ENCODE results near the gene SFXN2.
"Not testable (repeated sequence)": the region's sequence is repeated elsewhere in the genome, so short reads cannot be mapped to it uniquely, and the experiment has no call there.

Gene SFXN2

DNA sequence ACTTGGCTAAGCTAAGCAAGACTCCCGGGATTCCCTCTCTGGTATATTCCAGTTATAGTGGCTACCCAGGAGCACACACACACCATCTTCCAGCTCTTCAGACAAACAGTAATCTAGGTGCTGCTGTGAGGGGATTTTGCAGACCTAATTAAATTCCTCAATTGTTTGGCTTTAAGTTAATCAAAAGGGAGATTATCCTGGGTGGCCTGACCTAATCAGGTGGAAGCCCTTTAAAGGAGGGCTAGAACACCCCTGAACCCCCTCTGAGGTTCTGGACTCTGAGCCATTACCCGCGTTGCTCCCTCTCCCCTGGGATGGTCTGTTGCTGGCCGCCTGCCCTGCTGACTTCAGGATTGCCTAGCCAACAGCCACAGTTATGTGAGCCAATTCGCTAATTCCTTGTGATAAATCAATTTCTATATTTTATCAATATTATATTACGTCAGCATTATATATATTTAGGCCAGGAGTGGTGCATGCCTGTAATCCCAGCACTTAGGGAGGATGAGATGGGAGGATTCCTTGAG is 6.4 kb downstream of the SFXN2 start:
- DNase-seq (ENCODE audit: low spot score) = no peak

DNA sequence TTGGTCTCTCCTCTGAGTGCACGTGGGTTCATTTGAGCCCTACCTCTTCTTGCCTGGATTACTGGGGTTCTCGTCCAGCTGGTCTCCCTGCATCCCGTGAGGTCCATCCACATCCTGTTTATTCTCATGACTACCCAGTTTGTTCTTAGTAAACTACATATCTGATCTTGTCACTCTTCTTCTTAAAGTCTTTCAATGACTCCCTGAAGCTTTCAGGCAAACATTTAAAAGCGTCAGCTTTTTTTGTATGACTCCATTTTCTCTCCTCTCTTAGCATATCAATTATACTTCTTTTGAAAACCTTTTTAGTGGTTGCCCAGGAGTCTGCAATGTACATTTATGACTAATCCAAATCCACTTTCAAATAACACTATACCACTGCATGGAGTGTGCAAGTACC is 7.5 kb downstream of the SFXN2 start:
- DNase-seq (ENCODE audit: low spot score) = no peak

DNA sequence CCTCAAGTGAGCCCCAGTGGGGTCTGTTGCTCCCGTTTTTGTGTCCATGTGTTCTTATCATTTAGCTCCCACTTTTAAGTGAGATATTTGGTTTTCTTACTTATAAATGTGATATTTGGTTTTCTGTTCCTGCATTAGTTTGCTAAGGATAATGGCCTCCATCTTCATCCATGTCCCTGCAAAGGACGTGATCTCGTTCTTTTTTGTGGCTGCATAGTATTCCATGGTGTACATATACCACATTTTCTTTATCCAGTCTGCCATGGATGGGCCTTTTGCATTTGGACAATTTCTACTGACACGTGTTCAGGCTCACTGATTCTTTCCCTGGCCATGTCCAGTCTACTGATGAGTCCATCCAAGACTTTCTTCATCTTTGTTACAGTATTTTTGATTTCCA is 9.6 kb downstream of the SFXN2 start:
- no peak for DNase-seq (ENCODE audit: low spot score)

DNA sequence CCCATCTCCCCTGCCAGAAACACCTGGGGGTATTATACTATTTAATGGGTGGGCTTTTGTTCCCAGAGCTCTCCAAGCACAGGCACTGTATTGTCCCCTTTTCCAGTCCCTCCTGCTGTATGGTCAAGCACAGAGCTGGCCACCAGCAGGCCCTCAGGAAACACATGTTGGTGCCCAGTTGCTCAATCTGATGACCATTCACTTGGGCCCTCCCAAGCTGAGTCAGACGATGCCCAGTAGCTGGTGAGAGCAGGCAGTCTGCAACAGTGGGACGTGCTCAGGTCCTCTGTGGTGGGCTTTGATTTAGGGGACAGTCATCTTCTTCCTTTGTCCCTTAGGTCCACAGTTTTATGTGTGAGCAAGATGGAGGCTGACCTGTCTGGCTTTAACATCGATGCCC is 11.8 kb downstream of the SFXN2 start:
- no peak for DNase-seq (ENCODE audit: low spot score)

DNA sequence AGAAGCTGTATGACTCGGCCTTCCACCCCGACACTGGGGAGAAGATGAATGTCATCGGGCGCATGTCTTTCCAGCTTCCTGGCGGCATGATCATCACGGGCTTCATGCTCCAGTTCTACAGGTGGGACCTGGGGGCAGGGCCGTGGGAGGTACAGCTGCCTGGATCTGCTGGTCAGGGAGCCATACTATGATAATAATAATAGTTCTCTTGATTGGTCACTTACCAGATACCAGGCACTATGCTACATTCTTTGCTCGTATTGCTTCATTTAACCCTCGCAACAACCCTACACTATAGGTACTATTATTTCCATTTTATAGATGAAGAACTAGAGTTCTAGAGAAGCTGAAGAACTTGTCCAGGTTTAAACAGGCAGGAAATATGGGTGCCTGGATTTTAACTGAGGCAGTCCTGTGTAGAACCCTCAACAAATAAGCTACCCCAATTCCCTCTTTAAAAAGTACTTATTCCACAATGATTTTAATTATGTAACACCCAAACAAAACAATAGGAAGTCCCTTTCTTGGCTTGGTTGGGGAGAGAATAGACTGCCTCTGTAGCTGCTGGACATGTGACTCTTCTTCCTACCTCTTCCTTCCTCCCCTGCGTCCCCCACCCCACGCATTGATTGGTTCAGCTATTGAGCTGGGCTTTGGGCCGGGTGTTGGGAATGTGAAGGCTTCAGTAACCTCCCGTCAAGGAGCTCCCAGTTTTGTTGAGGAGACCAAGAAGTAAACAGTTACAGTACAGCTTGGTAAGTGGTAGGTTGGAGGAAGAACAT is 12.8 kb downstream of the SFXN2 start:
- no peak for DNase-seq (ENCODE audit: low spot score)

DNA sequence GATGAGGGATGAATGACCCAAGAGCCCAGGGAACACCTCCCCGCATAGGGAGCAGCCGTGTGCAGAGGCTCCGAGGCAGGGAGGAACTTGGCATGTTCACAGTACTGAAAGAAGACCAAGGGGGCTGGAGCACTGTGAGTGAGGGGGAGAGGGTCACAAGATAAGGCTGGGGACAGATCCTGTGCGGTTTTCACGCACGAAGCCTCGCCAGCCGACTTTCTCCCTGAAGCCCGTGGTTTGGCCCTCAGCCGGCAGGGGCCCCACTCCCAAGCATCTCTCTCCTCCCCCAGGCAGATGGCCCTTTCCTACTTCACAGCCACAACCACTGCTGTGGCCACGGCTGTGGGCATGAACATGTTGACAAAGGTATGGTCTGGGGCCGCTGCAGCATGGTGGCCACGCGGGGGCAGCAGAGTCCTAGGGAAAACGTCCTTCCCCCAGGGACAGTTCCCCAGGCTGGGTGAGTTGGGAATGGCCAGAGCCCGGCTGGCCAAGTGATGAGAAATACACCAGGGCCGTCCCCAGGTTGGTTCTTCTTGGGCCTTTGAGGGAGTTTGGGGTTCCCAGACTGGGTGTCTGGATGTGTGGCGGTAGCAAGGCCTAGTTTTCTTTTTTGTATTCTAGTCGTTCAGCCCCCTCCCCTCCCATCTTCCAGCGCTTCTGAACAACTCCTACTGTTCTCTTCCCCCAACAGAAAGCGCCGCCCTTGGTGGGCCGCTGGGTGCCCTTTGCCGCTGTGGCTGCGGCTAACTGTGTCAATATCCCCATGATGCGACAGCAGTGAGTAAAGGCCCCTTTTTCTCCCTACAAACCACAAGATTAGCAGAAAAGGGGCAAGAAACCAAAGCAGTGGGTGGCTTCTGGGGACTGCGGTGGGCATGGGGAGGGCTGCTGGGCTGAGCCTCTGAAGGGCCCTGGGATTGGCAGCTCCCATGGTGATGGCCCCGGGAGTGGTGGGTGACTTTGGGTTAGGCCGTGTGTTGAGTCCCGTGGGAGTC is 14.9 kb downstream of the SFXN2 start:
- DNase-seq (ENCODE audit: low spot score) = peak; percentile 70

DNA sequence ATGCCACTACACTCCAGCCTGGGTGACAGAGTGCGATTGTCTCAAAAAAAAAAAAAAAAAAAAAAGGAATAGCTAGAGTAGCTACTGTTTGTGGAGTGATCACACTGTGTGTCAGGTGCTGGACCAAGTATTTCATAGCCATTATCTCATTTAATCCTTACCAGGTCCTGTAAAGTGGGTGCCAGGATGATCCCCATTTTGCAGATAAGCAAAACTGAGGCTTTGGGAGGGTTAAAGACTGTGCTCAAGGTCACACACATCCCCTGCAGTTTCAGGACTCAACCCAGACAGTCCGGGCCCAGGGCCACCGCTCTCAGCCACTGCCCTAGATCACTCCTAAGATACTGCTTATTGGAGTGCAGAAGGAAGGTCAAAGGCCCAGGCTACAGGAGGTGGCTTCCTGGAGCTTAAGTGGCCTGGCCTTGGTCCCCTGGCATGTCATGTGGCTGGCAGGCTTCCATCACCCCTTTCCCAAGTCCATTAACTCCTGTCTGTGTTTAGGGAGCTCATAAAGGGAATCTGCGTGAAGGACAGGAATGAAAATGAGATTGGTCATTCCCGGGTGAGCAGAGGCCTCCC is 16.9 kb downstream of the SFXN2 start:
- no peak for DNase-seq (ENCODE audit: low spot score)

DNA sequence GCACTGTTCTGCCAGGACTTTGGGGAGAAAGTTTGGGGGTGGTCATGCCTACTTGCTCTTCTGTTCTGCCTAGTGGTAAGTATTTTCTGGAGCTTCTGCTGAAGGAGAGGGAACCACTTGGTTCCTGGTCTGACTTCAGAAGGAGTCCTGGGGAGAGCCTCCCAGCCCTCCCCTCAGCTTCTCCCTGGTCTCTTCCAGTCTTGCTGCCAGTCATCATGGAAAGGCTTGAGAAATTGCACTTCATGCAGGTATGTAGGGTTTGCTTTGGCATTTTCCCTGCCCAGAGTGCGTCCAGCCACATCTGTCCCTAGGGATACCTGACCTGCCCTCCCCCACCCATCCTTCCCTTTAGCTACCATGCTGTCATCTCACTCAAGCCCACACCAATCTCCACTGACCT is 18.2 kb downstream of the SFXN2 start:
- DNase-seq (ENCODE audit: low spot score) = no peak

DNA sequence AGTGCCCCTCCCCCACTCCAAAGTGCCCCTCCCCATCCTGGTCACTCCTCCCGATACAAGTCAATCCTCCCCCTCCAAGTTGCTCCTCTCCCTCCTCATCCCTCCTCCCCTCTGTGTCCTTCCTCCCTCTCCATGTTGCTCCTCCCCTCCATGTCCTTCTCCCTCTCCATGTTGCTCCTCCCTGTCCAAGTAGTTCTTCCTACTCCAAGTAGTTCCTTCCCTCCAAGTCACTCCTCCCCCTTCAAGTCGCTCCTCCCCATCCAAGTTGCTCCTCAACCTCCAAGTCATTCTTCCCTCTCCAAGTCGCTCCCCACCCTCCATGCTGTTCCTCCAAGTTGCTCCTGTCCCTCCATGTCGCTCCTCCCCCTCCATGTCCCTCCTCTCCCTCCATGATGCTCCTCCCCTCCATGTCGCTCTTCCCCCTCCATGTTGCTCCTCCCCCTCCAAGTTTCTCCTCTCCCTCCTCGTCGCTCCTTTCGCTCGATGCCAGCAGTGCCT is 20.7 kb downstream of the SFXN2 start:
- DNase-seq (ENCODE audit: low spot score) = no peak

DNA sequence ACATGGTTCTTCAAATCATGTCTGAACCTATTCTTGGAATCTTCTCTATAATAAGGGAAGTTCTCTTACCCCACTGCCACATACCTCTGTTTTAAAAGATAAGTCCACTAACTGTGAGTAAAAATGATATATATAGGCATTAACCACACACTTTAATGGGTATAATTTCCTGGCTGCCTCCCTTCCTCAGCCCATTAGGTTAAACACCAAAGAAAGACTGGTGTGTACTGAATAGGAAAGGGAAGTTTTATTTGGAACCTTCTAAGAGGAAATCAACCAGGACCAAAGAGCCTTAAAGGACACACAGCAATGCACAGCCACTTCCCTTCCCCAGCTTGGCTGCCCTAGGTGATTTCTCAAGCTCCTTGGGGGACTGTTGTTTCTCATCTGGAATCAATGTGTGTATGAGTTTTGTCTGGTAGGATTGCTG is 24.3 kb downstream of the SFXN2 start:
- DNase-seq (ENCODE audit: low spot score) = no peak

DNA sequence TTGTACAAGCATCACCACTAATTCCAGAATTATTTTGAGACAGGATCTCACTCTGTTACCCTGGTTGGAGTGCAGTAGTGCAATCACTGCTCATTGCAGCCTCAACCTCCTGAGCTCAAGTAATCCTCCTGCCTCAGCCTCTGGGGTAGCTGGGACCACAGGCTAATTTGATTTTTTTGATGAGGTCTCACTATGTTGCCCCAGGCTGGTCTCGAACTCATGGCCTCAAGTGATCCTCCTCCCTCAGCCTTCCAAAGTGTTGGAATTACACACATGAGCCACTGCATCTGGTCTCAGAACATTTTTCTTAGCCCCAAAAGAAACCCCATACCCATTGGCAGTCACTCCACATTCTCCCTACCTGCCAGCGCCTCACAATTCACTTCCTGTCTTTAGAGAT is 25.8 kb downstream of the SFXN2 start:
- DNase-seq (ENCODE audit: low spot score) = no peak

DNA sequence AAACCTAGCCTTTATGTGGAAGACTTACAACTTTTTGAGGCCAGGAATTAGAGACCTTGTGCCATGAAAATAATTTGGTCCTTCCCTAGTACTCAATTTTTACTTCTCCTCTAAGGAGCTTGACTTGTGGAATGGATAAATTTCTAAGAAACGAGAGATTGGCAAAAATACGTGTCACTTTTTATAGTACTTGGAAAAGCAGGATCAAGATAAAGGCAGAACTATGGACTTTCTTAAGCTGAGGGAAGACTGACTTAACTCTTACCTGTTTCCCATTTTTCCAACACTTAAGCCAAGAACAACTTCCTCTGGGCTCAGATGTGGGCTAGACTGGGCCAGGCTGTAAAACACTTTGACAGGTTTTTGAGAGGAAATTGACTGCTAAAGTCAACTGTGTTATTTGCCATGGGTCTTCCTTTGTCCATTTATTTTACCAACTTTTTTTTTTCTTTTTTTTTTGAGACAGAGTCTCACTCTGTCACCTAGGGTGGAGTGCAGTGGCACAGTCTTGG is 27.3 kb downstream of the SFXN2 start:
- DNase-seq (ENCODE audit: low spot score) = no peak

DNA sequence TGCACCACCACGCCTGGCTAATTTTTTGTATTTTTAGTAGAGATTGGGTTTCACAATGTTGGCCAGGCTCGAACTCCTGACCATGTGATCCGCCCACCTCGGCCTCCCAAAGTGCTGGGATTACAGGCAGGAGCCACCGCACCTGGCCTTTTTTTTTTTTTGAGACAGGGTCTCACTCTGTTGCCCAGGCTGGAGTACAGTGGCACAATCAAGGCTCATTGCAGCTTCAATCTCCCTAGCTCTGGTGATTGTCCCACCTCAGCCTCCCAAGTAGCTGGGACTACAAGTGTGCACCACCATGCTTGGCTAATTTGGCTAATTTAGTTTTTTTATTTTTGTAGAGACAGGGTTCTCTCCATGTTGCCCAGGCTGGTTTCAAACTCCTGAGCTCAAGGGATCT is 27.9 kb downstream of the SFXN2 start:
- not testable (repeated sequence) for DNase-seq (ENCODE audit: low spot score)

DNA sequence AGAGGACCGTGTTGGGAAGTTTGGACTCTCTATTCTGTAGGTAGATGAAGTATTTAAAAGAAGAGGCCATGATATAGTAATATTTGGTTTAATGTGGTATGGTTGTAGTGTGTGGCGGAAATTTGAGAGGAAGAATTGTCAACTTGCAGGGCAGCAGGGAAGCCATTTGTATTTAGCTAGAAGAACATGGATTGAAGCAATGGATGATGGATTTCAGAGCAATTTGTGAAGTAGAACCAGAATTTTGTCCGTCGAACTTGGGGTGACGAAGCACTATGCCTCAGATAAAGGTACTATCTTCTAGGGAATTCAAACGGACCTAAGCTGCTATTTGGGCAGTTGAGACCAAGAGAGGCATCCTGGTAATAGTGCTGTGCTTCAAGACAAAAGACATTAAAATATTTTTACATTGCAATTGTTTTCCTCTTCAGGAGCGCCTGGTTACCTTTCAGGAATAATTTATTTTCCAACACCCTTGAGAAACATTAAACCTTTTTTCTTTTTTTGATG is 28.7 kb downstream of the SFXN2 start:
- DNase-seq (ENCODE audit: low spot score) = no peak

DNA sequence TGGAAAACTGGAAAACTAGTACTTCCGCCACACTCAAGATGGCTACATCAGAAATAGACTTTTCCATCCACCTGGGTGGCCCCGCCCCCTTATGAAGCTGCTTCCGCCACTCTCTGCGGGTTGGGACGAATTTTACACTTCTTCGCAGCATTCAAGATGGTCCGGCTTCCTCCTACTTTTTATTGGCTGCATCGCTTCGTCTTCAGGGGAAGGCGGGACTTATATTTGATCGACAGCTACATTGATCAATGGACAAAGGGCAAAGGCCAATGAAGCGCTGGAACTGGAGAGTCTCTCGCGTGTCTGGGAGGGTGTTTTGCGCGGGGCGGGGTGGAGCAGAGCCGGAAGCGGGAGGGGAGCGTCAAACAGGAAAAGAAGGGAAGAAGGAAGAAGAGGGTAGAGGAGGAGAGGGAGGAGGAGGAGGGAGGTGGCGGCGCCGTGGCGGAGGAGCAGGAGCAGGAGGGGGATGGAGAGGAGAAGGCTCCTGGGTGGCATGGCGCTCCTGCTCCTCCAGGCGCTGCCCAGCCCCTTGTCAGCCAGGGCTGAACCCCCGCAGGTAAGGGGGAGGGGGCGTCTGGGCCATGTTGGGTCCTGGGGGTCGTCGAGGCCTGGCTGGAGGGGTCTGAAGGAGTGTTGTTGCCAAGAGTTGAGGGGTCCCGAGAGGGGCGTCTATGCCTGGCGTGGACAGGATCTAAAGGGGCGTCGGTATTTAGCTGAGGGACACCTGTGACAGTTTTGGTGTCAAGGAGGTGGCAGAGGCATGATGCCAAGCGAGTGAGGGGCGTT is 29.3 kb downstream of the SFXN2 start, which contains the start of gene WBP1L:
Gene WBP1L (plus strand): TSS at position 361 of the 786 bp plus-strand sequence. CDS start 106 bp downstream, at position 467.
- peak; percentile 74 for DNase-seq (ENCODE audit: low spot score)

DNA sequence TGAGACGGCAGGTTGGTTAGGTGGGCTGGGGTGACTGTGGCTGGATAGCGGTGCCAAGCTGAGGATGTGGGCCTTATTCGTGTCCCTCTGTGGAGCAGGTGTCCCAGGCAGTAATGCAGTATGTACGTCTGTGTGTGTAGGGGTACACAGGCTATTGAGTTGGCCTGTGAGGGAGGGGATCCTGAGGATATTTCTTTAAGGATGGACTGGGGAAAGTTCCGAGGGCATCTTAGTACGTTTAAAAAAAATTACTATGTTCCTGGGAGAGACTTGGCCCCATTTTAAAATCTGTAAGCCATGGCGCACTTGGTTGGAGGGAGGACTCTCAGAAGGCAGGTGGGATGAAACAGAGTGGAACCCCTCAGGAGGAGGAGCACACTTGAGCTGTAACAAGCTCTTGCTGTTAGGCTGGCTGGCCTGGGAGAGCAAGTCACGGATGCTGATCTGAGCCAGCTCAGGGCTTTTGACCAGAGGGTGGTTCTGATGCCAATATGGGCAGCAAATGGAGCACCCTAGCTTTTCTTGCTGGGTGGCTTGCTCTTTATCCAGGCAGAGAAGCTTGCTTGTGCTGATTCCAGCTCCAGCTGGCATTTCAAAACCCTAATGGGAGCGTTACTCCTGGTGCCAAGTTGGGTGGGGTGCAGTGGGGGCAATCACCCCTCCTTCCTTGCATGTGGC is 30.1 kb downstream of the SFXN2 start:
- no peak for DNase-seq (ENCODE audit: low spot score)

DNA sequence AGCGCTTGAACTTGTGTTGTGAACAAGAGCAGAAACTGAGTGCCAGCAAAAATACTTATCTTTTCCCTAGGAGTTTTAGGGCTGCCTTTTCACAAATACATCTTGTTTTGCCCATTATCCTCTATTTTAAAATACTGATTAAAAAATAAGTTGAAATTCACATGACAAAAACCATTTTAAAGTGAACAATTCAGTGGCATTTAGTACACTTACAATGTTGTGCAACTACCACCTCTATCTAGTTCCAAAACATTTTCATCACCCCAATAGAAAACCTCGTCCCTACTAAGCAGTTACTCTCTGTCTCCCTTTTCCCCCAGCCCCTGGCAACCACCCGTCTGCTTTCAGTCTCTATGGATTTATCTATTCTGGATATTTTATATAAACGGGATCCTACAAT is 30.7 kb downstream of the SFXN2 start:
- DNase-seq (ENCODE audit: low spot score) = no peak

DNA sequence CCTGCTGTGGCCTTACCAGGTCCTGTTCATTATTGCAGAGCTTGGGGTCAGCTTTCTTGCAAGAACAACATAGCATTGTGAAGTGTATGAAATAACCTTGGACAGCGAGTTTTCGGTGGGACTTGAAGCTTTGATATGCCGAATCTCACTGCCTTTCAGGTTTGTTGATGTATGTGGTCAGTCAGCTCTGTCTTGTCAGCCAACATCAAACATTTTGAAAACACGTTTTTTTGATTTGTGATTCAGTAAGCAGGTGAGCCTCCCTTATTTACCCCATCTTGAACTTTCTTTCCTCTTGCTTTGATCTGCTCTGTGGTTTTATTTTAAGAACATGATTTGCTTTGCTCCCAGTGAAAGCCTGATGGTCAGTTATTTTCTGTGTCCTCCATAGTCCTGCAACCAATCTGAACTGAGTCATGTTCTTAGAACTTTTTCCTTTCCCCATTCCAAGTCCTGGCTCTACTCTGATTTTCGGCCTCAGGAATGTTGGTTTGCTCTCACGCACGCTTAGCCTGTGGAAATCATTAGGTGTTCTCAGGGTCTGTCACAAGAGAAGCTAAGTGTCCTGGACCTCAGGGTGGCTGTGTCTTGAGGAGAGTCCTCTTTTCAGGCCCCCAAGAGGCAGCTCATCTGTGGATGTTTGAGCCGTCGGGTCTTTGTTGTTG is 38.0 kb downstream of the SFXN2 start:
- DNase-seq (ENCODE audit: low spot score) = no peak

DNA sequence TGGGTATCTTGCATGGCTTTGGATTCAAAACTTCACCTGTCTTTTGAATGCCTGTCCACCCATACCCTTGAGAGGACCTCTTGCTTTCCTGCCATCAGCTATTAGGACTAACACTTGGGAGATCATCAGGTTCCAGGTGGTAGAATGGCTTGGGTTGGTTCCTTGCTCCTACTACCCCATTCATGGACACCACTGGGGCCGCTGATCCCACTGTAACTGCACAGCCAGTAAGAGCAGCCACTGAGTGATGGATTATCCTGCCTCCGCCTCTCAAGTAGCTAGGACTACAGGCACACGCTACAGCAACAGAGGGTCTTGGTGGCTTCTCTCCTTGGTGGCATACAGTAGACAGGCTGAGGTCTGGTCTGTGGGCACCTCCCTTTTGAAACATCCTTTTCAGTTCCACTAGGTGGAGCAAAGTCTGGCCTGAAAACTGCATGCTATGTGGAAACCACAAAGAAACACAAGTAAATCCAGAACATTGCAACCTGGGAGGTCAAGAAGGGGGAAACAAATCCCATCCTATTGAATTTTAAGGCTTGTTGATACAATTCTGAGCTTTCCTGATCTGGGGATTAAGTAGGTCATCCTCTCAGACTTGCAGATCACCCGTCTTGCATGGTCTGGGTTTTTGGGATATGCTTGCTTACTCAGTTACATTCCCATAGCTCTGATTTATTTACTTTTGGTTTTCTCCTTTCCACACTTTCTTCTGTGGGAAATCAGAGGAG is 38.7 kb downstream of the SFXN2 start:
- peak; percentile 46 for DNase-seq (ENCODE audit: low spot score)
